CD4-positive, alpha-beta T cell treated with Interleukin-21 for 1 hour (primary cell): ENCODE data around the gene VAV2.

Experiments used
- DNase-seq: peaks from one replicate; pipeline ENCODE4 v3.0.0-alpha.2; 2020

Gene VAV2

DNA sequence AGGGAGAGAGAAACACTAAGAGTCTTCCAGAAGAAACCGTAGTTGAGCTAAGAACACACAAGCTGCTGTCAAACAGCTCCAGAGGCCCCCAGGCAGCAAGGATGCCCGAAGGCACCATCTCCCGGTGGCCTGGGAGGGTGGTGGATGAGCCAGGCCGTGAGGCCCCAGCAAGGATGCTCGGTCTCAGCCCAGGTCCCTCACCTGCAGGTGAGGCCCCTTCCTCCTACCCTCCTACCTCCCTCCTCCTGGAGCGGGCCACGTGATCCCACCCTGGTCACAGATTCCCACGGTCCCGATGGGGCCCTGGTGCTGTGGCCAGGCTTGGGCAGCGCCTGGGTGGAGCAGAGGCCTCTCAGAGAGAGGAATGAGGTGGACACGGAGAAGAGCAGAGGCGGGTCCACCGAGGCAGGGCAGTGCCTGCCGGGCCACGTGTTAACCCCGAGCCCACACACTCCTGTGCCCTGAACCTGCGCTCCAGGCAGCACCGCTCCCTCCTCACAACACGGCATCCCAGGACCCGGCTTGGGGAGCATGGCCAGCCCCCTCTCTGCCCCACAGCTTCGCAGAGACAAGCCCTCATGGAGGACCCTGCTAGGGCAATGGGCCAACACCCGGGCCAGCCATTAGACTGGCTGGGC lies 158.6 kb downstream of the VAV2 start:
- no peak for DNase-seq

- no peak for DNase-seq
These were observed 159.2 kb downstream of the VAV2 start for GRCh38 chr9:133832877-133833276.

DNA sequence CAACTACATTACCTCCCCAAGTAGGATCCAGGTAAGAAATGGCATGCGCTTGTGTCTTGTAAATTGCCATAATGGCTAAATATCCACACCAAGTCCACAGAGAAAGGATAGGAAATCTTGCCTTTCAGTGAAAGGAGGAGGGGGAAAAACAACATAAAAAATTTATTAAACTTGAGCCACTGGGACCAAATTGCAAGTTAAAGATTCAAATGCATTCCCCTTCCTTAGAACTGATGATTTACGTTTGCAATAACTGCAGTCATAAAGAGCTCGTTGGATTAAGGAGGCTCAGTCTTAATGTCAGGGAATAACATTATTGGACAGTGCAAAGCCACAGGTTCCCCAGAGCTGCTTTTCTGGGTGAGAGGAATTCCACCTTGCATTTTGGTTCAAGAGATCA lies 161.4 kb downstream of the VAV2 start:
- no peak for DNase-seq

DNA sequence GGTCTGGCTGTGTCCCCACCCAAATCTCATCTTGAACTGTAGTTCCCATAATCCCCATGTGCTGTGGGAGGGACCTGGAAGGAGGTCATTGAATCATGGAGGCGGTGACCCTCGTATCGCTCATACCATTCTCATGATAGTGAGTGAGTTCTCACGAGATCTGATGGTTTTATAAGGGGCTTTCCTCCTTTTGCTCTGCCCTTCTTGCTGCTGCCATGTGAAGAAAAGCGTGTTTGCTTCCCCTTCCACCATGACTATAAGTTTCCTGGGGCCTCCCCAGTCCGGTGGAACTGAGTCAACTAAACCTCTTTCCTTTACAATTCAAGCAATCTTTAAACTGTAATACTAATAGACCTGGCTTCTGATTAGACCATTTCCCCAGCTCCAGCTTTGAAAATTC lies 161.8 kb downstream of the VAV2 start:
- no peak for DNase-seq

DNA sequence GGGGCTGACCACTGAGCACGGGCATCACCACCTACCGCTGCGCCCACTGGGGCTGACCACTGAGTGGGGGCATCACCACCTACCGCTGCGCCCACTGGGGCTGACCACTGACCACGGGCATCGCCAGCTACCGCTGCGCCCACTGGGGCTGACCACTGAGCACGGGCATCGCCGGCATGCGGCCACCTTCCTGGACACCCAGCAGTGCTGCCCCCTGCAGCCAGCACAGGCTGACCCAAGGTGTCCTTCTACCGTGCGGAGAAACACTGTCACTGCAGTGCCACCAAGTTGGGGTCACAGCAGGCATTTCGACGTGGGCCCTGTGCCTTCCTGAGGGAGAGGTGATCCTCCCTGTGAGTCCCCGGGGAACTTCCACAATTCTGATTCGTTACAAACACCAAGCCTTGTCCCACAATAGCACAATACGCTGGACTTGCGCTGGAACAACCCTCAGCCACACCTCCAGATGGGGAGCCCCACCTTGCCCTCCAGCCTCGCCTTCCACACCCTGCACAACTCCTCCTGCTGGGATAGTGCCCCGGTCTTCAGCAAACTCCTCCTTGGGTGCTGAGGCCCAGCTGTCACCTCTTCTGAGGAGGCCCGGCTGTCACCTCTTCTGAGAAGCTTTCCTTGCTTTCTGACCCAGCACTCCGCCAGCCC lies 163.7 kb downstream of the VAV2 start:
- DNase-seq: no peak

DNA sequence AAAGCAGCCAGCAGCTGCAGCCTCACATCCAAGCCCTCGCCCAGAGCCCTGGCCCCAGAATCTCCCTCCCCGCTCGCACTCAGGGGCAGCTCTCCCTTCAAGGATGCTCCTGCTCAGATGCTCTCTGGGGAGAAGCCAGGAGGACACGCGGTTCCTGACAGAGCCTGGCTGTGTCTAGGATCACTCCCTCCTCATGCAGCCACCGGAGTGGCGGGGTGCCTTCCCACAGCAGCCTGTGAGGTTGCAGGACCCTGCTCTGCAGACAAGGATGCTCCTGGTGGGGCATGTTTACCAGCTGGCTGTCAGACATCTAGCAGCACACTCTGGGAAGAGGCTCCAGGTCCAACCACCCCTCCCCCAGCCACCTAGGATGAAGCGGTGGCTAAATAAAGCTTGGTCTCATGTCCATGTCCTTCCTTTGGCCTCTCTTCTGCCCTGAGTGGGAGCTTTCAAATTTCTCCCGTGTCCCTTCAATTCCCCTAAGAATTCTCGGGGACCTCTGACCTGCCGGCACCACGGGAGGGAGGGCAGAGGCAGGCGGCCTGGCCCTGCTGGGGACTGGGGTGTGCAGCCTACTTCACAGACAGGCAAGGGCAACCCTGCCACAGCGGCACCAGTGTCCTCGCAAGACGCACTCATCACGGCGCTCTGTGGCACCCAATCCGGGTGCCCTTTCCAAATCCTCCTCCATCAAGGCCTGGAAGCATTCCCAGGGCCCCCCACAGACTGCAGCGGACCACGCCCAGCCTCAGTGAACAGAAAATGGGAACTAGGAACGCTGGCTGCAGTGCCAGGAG lies 165.6 kb downstream of the VAV2 start:
- DNase-seq: no peak

- no peak for DNase-seq
These were observed 166.4 kb downstream of the VAV2 start for GRCh38 chr9:133825555-133826218.

DNA sequence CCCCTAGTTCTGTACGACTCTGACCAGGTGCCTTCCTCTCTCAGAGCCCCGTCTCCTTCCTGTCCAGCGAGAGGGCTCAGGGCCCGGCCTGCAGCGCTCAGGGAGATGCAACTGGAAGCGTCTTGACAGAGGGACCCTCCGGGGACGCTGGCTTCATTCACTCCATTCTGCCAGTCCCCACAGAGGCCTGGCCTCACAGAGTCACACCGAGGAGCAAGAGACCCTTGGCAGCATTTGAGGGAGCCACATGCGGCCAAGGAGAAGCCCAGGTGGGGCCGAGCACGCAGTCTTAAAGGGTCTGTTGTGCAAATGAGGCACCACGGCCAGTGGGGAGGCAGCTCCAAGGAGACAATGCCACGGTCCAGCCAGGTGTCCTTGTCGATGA lies 167.3 kb downstream of the VAV2 start:
- DNase-seq: no peak

GRCh38 chr9:133824106-133824801 lies 167.9 kb downstream of the VAV2 start:
- DNase-seq: no peak

- DNase-seq: no peak
These were observed 168.7 kb downstream of the VAV2 start for GRCh38 chr9:133823189-133824105.

GRCh38 chr9:133822430-133823065 lies 169.6 kb downstream of the VAV2 start:
- no peak for DNase-seq

- DNase-seq: no peak
These were observed 170.3 kb downstream of the VAV2 start for GRCh38 chr9:133821601-133822429.

DNA sequence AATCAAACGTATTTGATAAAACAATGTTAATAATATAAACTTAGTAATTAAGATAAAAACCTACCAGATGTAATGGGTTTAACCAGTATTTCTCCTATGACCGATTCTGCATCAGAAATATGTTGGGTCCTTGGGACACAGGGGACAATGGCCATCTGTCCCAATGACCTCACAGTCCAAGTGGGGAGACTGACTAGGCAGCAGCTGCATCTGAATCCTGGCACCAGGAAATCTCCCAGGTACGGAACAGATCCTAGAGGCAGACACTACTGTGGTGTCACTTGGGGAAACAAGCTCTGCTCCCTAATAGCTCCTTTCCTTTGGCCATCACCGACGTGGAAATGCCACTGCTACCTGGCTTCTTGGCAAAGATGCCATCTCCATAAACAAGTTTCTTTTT lies 172.2 kb downstream of the VAV2 start:
- DNase-seq: no peak

DNA sequence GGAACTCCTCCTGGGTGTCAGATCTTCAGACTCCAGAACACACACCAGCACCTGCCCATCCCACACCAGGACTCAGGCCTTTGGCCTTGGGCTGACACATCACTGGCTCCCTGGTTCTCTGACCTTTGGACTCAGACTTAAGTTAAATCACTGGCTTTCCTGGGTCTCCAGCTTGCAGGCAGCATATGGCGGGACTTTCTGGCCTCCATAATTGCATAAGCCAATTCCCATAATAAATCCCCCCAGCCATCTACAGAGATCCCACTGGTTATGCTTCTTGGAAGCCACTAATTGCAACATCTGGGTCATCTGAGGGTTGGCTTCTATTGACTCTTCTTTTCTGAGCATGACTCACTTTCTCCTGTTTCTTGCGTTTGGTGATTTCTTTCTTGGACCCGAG lies 173.7 kb downstream of the VAV2 start:
- no peak for DNase-seq

DNA sequence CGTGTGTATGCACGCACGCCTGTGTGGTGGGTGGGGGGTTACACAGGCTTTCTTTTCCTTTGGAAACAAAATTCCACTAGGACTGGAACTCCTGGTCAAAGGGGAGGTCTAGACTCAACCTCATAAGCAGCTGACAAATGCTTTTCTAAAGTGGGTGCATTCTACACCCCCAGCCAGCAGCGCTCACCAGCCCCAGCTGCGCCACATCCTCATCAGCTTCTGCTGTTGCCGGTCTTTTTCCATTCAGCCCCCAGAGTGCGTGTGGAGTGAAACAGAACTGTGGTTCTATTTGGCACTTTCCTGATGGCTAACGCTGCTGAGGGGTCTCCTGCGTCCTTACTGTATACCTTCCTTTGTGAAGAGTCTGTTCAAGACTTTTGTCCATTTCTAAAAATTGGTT lies 176.3 kb downstream of the VAV2 start:
- DNase-seq: no peak

GRCh38 chr9:133814586-133815208 lies 177.4 kb downstream of the VAV2 start:
- DNase-seq: no peak

DNA sequence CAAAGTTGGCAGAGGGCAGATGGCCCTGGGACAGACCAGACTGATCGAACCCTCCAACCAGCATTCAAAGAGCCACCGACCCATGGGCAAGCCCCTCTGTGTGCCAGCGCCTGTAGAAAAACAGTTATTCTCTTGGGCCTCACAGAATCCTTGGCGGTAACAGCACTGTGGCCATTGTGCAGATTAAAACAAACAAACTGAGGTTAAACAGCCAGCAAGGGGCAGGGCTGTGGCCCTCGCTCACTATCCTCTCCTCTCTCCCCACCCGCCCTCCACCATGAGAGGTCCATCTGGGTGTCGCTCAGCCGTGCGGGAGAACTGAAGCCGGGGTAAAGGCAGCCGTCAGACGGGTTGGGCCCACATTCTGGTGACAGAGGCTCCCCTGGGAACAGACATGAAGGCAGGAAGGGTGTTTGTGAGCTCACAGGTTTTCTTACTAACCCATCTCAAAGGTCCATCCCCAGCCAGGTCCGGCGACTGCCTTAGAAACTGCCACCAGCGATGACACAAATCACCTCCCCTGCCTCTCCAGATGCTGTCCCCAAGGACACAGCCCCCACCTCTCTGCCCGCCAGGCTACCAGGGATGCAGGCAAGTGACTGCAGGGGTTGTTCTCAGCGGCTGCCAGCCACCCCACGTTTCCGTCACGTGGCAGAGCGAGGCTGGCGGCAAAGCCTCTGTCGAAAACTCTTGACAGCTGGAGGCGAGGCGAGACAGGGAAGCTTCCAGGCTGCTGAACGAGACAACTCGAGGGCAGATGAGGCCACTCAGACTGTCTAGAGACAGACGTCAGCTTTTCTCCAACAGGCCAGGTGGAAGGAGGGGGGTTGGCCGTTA lies 178.2 kb downstream of the VAV2 start:
- no peak for DNase-seq

DNA sequence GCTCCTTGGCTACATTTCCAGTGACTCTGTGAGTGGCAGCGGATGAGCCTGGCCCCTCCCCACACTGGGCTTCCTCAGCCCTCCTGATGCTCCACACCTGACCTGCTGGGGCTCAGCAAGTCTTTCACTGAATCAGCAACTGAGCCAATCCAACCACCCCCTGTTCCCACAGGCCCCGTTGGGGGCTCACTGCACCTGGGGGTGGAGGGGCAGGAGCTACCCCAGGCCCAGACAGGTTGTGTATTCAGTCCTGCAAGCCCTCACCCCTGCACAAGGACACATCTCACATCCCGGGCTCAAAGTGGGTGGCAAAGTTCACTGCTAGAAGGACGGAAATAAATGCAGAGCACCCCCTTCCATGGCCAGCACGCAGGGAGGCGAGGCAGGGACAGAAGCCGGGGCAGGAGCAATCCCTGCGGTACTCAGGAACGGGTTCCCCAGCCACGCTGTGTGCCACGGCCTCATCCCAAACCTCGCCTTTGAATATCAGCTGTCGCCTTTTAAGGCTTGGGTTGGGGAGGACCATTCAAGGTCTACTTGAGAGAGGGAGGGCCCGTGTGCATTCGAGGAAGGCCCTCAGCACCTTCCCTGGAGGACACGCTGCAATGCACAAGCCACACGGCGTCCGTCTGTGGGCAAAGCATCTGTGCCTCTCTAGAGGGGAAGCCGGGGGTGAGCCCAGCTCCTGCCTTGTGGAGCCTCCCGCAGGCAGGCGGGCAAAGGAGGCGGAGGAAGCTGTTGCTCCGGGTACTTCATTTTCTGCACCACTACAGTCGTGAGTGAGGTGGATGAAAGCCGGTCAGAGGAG lies 179.0 kb downstream of the VAV2 start:
- no peak for DNase-seq
